GM12891 (cell line): ENCODE results near the gene MYL5.

Experiments
- PAX5 ChIP-seq: IDR thresholded peaks from 2 replicates; pipeline ENCODE4 v1.6.1; 2011; ENCODE audit warnings: low read length, moderate library complexity, mild to moderate bottlenecking; ENCODE audit not compliant: insufficient read depth, severe bottlenecking
- POLR2A ChIP-seq: IDR thresholded peaks from 2 replicates; pipeline ENCODE4 v1.6.1; 2011; ENCODE audit warnings: low read depth, low read length, control low read depth
- POLR2AphosphoS5 ChIP-seq: IDR thresholded peaks from 2 replicates; pipeline ENCODE4 v1.6.1; 2011; ENCODE audit warnings: low read depth, low read length, control low read depth
- SPI1 ChIP-seq: IDR thresholded peaks from 2 replicates; pipeline ENCODE4 v1.6.1; 2011; ENCODE audit warnings: low read depth, low read length, control low read depth
- TAF1 ChIP-seq: IDR thresholded peaks from 2 replicates; pipeline ENCODE4 v1.6.1; 2011; ENCODE audit warnings: low read depth, low read length, control low read depth

DNA sequence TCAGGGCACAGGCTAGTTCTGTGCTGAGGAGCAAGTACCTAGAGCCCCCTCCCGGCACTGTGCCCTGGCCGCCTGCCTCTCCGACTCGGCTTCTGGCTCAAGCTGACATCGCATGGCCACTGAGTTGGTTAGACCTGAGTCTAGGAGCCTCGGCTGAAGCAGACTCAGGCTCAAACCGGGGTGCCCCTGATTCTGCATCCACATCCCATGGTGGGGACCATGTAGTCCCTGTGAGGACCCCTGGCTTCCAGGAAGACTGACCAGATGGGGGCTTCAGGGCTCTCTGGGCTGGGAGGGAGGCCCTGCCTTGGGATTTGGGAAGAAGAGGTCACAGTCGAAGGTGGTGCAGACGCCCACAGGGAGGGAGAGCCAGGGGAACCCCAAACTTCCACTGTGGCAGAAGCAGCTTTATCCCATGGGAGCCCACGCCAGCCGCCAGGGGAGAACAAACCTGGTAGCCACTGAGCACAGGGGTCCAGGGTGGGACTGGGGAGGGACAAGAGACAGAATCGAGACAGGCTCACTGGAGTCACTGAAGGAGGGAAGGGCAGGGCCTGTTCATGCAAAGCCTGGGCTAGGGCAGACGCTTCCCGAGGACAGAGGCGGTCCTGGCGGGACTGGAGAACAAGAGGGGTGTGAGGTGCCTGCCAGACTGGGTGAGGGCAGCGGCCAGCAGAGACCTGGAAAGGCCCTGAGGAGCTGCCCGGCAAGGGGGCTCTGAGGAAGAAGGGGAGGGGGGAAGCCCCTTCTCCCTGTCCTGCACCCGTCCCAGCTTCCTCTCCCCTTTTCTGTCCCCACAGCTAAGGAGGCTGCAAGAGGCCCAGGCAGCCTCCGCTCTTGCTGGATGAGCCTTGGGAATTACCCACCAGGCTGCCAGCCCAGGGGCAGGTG, 47.9 kb upstream of the MYL5 start:
- TF ChIP-seq POLR2A (no peak), TAF1 (no peak), POLR2AphosphoS5 (no peak), PAX5 (no peak), SPI1 (no peak)
